HUDEP-2 (cell line): ENCODE measurements around the gene FAS.

Experiments used
- DNase-seq, 76 experiments: peaks; one replicate each; lab custom pipeline; 2025; ENCODE audit not compliant: unreplicated experiment in 76 of 76; lab: John Stamatoyannopoulos, UW

The FAS gene

DNA sequence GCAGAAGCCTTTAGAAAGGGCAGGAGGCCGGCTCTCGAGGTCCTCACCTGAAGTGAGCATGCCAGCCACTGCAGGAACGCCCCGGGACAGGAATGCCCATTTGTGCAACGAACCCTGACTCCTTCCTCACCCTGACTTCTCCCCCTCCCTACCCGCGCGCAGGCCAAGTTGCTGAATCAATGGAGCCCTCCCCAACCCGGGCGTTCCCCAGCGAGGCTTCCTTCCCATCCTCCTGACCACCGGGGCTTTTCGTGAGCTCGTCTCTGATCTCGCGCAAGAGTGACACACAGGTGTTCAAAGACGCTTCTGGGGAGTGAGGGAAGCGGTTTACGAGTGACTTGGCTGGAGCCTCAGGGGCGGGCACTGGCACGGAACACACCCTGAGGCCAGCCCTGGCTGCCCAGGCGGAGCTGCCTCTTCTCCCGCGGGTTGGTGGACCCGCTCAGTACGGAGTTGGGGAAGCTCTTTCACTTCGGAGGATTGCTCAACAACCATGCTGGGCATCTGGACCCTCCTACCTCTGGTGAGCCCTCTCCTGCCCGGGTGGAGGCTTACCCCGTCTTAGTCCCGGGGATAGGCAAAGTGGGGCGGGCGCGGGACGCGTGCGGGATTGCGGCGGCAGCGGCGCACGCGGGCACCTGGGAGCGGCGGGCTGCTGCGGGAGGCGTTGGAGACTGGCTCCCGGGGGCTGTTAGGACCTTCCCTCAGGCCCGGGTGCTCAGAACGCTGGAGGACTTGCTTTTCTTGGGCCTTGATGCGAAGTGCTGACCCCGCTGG is at the start of gene FAS:
Gene FAS, plus strand, starts transcription at position 415 of the 777 bp plus-strand sequence. Its CDS starts 79 bp downstream, at position 494.
- peak in 49 of 76 experiments; percentile 7 to 60 (median 36) for DNase-seq

DNA sequence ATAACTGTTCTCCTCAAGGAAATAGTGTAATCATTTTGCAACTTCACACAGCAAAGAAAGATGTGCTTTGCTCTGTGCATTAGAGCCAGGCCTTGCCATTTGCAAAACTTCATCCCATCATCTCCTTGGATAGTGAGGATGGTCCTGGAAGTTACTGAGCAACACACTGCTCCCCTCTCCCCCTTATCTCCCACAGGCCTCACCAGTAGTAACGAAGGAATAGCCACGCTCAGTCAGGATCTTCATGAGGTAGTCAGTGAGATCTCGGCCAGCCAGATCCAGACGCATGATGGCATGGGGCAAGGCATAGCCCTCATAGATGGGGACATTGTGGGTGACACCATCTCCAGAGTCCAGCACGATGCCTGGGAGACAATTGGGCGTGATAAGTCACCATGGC is 49.6 kb upstream of the FAS start:
- no peak for DNase-seq

DNA sequence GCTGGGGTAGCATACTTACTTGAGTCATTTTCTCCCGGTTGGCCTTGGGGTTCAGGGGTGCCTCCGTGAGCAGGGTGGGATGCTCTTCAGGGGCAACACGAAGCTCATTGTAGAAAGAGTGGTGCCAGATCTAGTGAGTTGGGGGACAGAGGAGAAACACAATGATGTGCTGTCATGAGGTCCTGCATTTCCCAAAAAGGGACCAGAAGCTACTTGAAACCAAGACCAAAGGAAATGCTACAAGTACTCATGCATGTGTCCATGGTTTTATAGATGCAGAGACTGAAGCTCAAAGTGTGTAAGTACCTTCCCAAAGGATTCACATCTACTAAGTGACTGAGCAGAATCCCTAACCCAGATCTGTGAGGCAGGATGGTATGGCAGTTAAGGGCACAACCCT is 46.8 kb upstream of the FAS start:
- no peak for DNase-seq

DNA sequence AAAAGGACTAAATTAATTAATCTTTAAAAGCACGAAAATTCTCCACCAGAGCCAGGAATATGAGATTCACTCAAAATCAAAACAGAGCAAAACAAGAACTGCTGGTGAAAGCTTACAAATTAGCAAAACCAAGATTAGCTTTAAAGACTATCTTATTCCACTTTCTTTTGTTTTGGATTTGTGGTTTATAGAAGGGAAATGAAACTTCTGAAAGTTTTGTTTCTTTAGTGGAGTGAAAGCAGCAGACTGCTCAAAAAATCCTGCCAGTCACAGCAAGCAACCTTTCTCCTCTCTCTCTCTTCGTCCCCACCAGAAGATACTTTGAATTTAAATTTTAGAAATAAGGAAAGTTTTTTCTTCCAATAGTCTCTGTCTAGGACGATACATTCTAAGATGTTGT is 45.8 kb upstream of the FAS start:
- DNase-seq, result no peak

DNA sequence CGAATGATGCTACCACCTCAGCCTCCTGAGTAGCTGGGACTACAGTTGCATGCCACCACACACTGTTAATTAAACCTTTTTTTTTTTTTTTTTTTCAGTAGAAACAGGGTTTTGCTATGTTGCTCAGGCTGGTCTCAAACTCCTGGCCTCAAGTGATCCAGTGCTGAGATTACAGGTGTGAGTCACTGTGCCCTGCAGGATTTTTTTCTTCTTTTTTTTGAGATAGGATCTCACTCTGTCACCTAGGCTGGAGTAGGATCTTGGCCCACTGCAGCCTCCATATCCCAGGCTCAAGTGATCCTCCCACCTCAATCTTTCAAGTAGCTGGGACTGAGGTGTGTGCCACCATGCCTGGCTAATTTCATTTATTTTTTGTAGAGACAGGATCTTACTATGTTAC is 44.4 kb upstream of the FAS start:
- no peak for DNase-seq

DNA sequence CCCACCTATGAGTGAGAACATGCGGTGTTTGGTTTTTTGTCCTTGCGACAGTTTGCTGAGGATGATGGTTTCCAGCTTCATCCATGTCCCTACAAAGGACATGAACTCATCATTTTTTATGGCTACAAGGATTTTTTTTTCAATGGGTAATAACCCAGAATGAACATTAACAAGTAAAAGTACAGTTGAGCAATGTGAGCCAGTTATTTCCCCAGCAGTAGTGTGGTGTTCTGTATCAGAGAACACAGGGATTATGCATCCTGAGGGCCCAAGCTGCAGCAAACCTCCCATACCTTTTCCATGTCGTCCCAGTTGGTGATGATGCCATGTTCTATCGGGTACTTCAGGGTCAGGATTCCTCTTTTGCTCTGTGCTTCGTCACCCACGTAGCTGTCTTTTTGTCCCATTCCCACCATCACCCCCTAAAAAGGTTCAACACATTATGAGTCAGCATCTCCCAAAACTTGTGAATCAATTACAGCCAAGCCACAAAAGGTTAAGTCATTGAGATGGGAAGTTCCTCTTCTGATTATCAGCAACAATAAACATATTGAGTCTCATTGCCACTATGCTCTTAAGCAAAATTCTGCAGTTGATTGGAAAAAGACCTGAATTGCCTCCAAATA is 43.5 kb upstream of the FAS start:
- no peak for DNase-seq

DNA sequence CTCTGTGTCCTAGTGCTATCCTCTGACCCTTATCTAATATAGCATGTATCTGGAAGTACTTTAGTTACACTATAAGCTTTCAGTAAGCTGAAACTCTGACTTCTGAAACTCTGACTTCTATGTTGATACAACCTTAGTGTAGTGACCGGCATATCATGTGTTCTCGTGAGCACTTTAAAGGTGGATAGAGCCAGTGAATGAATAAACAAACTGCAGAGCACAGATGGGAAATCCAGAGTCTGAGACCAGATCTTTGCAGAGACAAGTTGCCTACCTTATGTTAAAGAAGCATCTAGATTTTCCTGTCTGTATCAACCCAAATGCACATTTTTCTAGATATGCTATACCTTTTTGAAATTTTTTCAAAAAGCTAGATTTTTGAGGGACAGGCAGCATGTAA is 41.5 kb upstream of the FAS start:
- DNase-seq, result no peak

DNA sequence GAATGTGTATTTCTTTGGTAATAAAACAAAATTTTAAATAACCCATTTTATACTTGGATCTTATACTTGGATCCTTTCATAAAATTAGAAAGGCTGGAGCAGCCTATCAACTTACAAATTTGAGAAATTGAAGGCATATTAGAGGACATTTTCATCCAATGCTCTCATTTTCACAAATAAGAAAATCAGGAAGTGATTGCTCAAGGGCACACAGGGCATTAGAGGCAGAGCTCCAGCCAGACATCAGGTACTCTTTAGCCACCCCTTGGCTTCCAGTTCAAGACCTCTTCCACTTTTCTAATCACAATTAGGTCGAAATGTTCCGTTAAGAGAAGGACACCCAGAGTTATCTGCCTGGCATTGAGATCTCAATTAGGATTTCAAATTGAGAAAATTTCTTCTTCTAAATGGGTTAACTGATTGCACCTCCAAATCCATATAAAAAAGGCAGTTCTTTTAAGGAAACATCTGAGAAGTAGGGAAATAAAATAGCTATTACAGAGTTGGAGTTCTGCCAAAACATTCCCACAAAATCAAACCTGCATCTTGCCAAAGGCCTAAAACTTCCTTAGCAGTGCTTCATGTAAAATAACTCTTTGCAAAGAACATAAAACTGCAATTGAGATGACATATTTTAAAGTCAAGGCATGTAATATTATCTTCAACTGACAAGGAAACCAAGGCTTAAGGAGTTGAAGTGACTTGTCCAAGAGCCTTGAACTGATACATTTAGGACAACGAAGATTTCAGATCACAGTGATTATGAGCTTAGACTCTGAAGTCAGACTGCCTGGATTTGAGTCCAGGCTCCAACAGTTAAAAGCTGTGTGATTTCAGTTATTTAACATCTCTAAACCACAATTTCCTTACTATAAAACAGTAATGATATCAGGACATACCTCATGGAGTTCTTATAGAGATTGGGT is 40.4 kb upstream of the FAS start:
- no peak for DNase-seq

DNA sequence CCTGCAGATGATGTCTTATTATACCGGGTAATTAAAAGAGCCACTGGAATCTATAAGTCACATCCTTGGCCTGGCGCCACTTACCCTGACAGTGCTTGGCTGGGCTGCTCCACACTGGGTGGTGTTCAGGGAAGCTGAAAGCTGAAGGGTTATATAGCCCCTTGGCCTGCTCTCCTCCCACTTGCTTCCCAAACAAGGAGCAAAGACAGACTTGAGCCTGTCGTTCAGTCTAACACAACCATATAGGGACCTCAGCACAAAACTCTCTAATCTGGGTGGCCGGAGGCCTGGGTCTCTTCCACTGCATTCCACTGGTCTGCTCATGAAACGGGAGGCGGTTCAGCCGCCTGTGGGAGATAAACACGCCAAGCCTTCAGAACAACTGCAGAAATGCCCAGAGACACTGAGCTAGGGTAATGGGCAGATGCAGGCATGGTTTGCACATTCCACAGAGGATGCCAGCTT is 37.9 kb upstream of the FAS start, which contains the start of gene ACTA2:
Gene ACTA2, minus strand, starts transcription at position 127 of the 465 bp plus-strand sequence. CDS start 3,843 bp downstream, outside the sequence.
- DNase-seq, result peak in 2 of 76 experiments; percentile 7 to 28

DNA sequence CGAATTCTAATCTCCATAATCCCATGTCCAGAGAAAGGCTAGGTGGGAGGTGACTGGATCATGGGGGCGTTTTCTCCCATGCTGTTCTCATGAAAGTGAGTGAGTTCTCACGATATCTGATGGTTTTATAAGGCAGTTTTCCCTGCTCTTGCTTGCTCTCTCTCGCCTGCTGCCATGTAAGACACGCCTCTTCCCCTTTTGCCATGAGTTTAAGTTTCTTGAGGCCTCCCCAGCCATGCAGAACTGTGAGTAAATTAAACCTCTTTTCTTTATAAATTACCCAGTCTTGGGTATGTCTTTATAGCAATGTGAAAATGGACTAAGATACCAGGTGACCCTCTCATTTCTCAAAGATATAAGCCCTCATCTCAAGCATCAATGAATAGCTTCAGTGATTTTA is 36.9 kb upstream of the FAS start:
- DNase-seq, result no peak

DNA sequence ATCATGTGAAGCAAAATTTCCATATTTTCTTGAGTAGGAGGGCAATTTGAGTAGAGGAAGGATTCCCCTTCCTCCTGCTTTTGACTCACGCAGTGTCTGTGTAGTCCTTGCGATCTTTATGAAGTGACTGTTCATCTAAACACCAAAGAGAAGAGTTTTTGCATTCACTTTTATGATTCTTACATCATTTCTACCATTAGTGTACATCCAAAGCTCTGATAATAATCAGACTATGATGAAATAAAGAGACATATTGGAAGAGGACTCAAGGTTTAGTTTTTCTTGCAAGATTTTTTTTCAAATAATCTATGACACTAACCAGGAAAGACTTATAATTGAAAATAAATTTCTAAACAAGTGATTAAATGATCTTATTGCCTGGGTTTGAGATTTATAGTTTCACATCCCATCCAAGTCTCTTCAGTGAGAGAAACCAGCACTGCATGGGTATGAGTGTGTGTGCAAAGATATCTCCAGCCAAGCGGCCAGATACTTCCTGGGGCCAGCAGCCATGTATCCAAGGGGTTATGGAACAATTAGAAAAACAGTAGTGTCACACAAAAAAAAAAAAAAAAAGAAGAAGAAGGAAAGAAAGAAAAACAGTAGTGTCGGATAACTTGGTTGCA is 36.0 kb upstream of the FAS start:
- DNase-seq, result no peak

DNA sequence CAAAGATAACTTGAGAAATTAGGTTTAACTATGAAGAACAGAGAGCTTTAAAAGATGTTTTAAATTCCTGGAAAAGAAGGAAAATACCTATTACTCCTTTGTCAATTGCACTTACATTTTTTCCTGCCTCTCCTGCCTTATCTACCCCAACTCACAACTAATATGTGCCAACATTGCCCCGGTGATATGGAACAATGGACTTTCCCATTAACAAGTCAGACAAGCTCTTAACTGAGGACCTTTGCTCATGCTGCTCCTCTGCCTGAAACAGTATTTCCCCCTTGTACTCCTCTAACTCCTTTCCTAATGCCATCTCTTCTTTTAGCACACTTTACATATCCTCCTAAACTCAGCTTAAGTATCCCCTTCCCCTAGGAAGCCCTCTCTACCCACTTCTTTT is 33.2 kb upstream of the FAS start:
- DNase-seq, result no peak

DNA sequence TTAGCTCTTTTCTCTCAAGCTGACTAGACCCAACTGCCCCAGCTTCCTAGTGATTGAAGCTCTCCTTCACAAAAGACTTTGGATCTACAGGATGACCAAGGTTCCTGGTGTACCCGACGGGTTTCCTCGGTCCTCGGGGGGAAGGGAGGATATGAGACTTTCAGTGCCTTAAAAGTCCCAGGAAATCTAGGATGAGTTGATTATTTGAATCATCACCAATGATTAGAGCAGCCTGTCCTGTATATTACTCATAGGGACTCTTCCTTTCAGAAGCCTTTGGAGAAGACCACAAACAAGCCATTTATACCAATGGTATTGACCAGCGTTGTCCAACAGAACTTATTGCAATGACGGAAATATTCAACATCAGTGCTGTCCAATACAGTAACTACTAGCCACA is 31.9 kb upstream of the FAS start:
- DNase-seq, result no peak

DNA sequence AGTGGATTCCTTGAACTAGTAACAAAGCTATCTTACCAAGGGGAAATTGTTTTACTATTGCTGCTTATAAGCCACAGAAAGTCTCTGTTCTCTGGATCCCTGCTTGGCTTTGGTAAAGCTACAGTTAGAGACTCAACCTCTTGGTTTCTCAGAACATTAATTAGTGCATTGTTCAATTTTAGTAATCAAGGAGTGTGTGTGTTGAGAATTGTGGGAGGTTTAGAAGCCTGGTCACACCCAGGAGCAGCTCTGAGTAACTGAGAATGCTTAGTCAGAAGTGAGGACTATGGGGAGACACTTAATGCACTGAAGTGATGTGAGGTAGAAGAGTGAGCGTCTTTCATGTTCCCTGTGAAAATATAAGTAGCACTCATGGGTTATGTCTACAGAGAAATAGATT is 29.8 kb upstream of the FAS start:
- DNase-seq, result no peak

DNA sequence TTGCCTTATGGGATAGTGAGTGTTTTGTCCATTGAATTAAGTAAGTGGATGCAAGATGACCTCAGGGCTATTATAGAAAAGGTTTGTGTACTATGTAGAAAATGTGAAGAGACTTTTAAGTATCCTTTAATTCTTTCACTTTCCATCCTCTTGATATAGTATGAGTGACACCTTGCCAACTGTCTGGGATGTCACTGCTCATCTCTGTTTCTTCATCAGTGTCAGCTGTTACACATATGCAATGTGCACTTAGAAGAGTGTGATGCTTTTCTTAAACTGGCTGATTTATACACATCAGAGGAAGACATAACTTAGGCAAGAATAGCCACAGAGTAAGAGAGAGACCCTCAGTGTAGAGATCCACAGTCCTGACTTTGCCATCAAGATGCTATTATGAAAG is 29.3 kb upstream of the FAS start:
- no peak for DNase-seq

DNA sequence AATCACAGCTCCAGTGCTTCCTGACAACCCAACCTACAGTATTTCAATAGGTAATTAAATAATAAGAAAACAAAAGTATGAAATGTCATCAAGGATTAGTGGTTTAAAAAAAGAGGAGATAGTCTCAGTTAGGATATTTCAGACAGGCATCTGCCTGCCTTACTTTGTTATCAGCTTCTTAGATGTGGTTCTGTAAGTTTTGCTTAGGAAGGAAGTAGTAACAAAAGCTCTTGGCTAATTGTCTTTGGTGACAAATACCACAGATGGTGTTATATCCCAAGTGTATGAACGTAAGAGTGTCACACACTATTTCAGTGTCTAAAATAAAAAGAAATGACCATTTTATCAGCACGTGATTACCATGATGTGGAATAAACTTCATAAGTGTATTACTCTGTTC is 28.3 kb upstream of the FAS start:
- DNase-seq, result no peak

DNA sequence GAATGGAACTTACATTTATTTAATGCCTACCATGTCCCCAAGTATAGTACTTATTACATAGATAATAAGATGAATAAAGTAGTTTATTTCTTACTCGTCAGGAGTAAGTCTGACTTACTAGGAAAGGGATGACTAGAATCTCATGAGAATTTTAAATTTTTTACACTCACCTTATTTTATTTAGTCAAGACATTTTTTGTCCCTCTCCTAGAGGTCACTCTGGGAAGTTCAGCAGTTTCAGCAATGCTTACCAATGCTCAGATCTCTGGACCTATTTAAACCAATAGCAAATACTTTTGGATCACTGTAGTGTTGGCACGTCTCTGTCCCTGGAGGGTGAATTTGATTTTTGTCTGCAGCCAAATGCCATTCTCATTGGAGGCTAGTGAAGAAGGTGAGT is 27.3 kb upstream of the FAS start:
- DNase-seq, result no peak

DNA sequence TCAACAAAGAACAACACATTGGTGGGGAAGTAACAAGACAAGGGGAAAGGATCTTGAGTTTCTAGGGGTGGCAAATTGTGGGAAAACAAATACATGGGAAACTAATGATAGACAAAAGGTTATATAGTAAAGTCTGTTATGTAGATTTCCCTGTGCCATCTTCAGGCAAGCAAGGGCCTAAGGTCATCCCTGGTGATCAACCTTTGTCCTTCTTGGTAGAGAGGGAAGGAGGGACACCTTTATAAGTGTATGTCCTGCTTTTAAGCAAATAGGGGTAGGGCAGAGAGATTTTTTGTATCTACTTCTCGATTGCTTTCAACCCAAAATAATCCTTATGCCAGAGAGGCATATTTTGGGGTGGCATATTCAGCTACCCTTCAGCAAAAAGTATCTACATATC is 26.2 kb upstream of the FAS start:
- no peak for DNase-seq

DNA sequence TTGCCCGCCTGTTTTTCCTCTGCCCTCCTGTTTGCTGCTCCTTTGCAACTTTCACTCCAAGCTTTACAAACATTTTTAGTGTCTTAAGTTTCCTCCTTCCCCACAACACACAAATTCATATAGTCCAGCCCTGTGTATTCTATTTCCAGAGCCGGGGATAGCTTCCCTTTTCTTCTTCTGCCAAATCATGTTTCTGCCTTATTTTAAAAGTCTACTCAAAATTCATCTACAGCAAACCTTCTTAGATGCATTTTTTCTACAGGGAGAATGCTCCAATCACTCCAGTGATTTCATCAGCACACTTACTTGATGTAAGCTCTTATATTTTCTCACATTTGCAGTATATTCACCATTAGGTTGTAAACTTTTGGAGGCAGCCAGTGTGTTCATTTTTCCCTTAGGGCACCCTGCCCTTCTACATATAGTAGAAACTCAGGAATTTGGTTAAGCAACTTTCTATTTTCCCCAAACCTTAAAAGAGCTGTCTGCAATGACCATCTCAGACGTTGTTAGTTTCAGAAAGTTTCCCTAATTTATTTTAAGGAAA is 25.7 kb upstream of the FAS start:
- DNase-seq, result no peak

DNA sequence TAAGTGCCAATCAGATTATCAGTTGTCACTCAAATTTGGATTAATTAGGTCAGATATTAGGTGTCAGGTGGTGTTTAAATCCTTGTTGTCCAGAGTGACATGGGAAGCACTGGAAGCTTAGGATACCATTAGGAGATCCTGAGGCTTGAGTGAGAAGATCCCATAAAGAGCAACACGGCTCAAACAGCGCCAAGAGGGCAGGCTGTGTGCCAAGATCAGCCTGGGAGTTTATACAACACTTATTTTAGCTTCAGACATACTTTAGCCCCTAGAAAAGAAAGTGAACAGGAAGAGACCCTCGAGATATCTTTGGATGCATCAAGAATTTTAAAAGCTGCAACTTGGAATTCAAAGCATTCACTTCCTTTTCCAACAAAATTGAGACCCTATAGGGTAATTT is 23.8 kb upstream of the FAS start:
- no peak for DNase-seq
